WTC11 (cell line): Measurements from ENCODE around the gene KRTAP5-7. TPM values are rescaled to one million over a fixed set of nuclear protein-coding genes. Genes with fewer than 3 reads are reported as not detected.

Experiments
- ATAC-seq: fragments of 200-7000 bp; cut with Tn5 transposase; 2 replicates; pipeline ENCODE4 v1.10.0; 2021; ENCODE audit warnings: mild to moderate bottlenecking, moderate library complexity
- CTCF ChIA-PET: fragments of 300-600 bp; sonication (Branson Sonifier 250); formaldehyde crosslinking; loops from one replicate; lab custom pipeline; 2021; ENCODE audit warnings: antibody characterized with exemption; lab: Charles Lee
- POLR2A ChIA-PET: fragments of 350-600 bp; sonication (Branson Sonifier 250); formaldehyde crosslinking; loops from one replicate; lab custom pipeline; 2021; ENCODE audit warnings: antibody characterized with exemption; lab: Charles Lee
- DNase-seq: peaks from one replicate; pipeline ENCODE4 v3.0.0; 2021; ENCODE audit warnings: low spot score
- H3K27ac Mint-ChIP-seq: 2 replicates; pipeline ENCODE4 v1.8.0; 2021; ENCODE audit warnings: mixed read lengths
- H3K27me3 Mint-ChIP-seq: 2 replicates; pipeline ENCODE4 v1.8.0; 2021; ENCODE audit warnings: low read depth, mild to moderate bottlenecking, moderate library complexity, mixed read lengths
- H3K36me3 Mint-ChIP-seq: 2 replicates; pipeline ENCODE4 v1.8.0; 2021; ENCODE audit warnings: mixed read lengths
- H3K4me1 Mint-ChIP-seq: 2 replicates; pipeline ENCODE4 v1.8.0; 2022; ENCODE audit warnings: mixed read lengths
- H3K4me3 Mint-ChIP-seq: 2 replicates; pipeline ENCODE4 v1.8.0; 2021; ENCODE audit warnings: mild to moderate bottlenecking, moderate library complexity, mixed read lengths
- H3K9me3 Mint-ChIP-seq: 2 replicates; pipeline ENCODE4 v1.8.0; 2021; ENCODE audit warnings: mixed read lengths
- ATF2 ChIP-seq: sonication (generic); formaldehyde crosslinking; IDR thresholded peaks from 2 replicates; pipeline ENCODE4 v1.8.1; 2022; ENCODE audit warnings: low read depth, missing genetic modification reagents, borderline replicate concordance
- CDX4 ChIP-seq: fragments of 250-450 bp; sonication (Bioruptor Pico); IDR thresholded peaks from 2 replicates; pipeline ENCODE4 v1.9.0; 2021; ENCODE audit warnings: moderate library complexity, mild to moderate bottlenecking, inconsistent platforms, borderline replicate concordance
- E2F4 ChIP-seq: sonication (generic); formaldehyde crosslinking; IDR thresholded peaks from 2 replicates; pipeline ENCODE4 v1.8.1; 2022; ENCODE audit warnings: low read depth, mild to moderate bottlenecking, moderate library complexity, missing genetic modification reagents, borderline replicate concordance
- GTF2I ChIP-seq: fragments of 250-450 bp; sonication (Bioruptor Pico); conservative IDR thresholded peaks from 2 replicates; pipeline ENCODE4 v1.4.0; 2021; ENCODE audit warnings: mild to moderate bottlenecking
- IRF1 ChIP-seq: sonication (generic); formaldehyde crosslinking; IDR thresholded peaks from 2 replicates; pipeline ENCODE4 v1.8.0; 2023; ENCODE audit warnings: missing genetic modification reagents
- MXD4 ChIP-seq: fragments of 250-450 bp; sonication (Bioruptor Pico); IDR thresholded peaks from 2 replicates; pipeline ENCODE4 v1.8.0; 2021; ENCODE audit warnings: mild to moderate bottlenecking, moderate library complexity, borderline replicate concordance
- NFATC4 ChIP-seq: fragments of 250-450 bp; sonication (Bioruptor Pico); IDR thresholded peaks from 2 replicates; pipeline ENCODE4 v1.9.0; 2021; ENCODE audit warnings: mild to moderate bottlenecking
- NFYB ChIP-seq: sonication (generic); formaldehyde crosslinking; conservative IDR thresholded peaks from 2 replicates; pipeline ENCODE4 v1.8.0; 2022; ENCODE audit warnings: low read depth, missing genetic modification reagents
- NR3C1 ChIP-seq: sonication (generic); formaldehyde crosslinking; conservative IDR thresholded peaks from 2 replicates; pipeline ENCODE4 v1.8.1; 2023; ENCODE audit warnings: low read depth, mild to moderate bottlenecking, missing genetic modification reagents
- PRDM15 ChIP-seq: sonication (generic); formaldehyde crosslinking; IDR thresholded peaks from 2 replicates; pipeline ENCODE4 v1.8.0; 2022; ENCODE audit warnings: missing genetic modification reagents
- SP1 ChIP-seq: sonication (generic); formaldehyde crosslinking; conservative IDR thresholded peaks from 2 replicates; pipeline ENCODE4 v1.8.1; 2022; ENCODE audit warnings: missing genetic modification reagents
- ZBTB21 ChIP-seq: sonication (generic); formaldehyde crosslinking; IDR thresholded peaks from 2 replicates; pipeline ENCODE4 v1.8.1; 2023; ENCODE audit warnings: mild to moderate bottlenecking, missing genetic modification reagents, borderline replicate concordance
- ZNF263 ChIP-seq: sonication (generic); formaldehyde crosslinking; IDR thresholded peaks from 2 replicates; pipeline ENCODE4 v1.8.1; 2022; ENCODE audit warnings: low read depth, mild to moderate bottlenecking, moderate library complexity, missing genetic modification reagents
- ZNF281 ChIP-seq: sonication (generic); formaldehyde crosslinking; IDR thresholded peaks from 2 replicates; pipeline ENCODE4 v1.8.0; 2023; ENCODE audit warnings: mild to moderate bottlenecking, missing genetic modification reagents
- ZNF317 ChIP-seq: sonication (generic); formaldehyde crosslinking; IDR thresholded peaks from 2 replicates; pipeline ENCODE4 v1.8.1; 2023; ENCODE audit warnings: low read depth, mild to moderate bottlenecking, moderate library complexity, missing genetic modification reagents, borderline replicate concordance
- ZNF416 ChIP-seq: fragments of 250-450 bp; sonication (Bioruptor Pico); IDR thresholded peaks from 2 replicates; pipeline ENCODE4 v1.9.0; 2021; ENCODE audit warnings: mild to moderate bottlenecking, inconsistent platforms
- ZNF423 ChIP-seq: fragments of 250-450 bp; sonication (Bioruptor Pico); IDR thresholded peaks from 2 replicates; pipeline ENCODE4 v2.1.2; 2022; ENCODE audit warnings: mild to moderate bottlenecking, moderate library complexity
- total RNA-seq: library from RNA; stranded (reverse); gene quantifications from 3 replicates; pipeline ENCODE4 v1.2.3, GENCODE V29; 2021

KRTAP5-7 gene
- total RNA-seq, 1 experiment from 2014 or later, result 0.11 TPM

GRCh38 chr11:71495286-71496230 lies 31.5 kb upstream of the KRTAP5-7 start:
- Mint-ChIP-seq H3K36me3 (peaks cover 57% of the 10 kb centered on the region), H3K27ac (no peak overlapping the region), H3K9me3 (no peaks in the 10 kb centered on the region), H3K27me3 (no peaks in the 10 kb centered on the region), H3K4me1 (no peaks in the 10 kb centered on the region), H3K4me3 (no peak overlapping the region)
- DNase-seq (no peak), ATAC-seq (no peak)
- POLR2A ChIA-PET, result no interaction called here
- TF ChIP-seq MXD4 (CRISPR knock-in tag) (no peak), SP1 (CRISPR knock-in tag) (no peak), ZNF416 (CRISPR knock-in tag) (no peak), ZNF317 (no peak), CDX4 (no peak), ZBTB21 (CRISPR knock-in tag) (no peak), ZNF263 (CRISPR knock-in tag) (no peak), NFYB (CRISPR knock-in tag) (no peak), ATF2 (CRISPR knock-in tag) (no peak), NR3C1 (CRISPR knock-in tag) (no peak), PRDM15 (CRISPR knock-in tag) (no peak), ZNF423 (no peak), ZNF281 (CRISPR knock-in tag) (no peak), IRF1 (no peak), GTF2I (CRISPR knock-in tag) (no peak), NFATC4 (CRISPR knock-in tag) (no peak), E2F4 (CRISPR knock-in tag) (no peak)
- CTCF ChIA-PET, result no interaction called here
